Measurements from ENCODE around the gene MAP3K12. TPM values are rescaled to one million over a fixed set of nuclear protein-coding genes. Genes with fewer than 3 reads are reported as not detected.

The MAP3K12 gene
- polyA plus RNA-seq, 3 donors = 1.7 to 31.4 (median 2.0) TPM

DNA sequence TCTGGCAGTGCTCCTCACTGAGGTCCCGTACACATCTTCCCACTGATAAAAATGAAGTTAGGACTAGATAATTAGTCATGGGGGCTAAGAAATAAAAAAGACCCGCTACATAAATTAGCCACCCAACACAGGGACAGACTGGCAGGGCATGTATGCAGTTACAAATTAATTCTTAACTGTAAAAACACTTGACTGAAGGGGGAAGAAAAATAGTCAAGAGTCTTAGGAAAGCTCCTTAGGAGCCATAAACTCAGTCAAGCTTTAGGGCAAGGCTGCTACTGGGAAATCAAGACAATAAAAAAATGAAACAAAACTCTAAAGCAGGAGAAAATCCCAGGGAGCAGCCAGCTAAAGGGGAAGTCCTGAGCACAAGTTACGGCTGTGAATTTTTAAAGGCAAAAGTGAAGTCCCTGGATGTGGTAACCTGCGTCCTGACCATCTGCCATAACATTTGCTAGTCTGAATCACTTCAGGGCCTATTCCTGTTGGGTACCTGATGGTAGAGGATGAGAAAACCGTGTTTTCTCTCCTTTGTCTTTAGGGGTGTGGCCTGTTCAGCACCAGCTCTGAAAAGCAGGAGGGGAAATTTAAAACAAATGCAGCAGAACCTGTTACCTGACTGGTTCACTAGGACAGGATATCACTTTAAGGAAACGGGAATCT, 15.5 kb upstream of the MAP3K12 start:
- no peak overlapping the region for H3K4me3 Mint-ChIP-seq
- H3K27me3 Mint-ChIP-seq (ENCODE audit: low read depth in 3 of 3) = no peaks in the 10 kb centered on the region
- intact Hi-C loops (cut with micrococcal nuclease) = no loop called here
- no peaks in the 10 kb centered on the region for H3K4me1 Mint-ChIP-seq
- no peaks in the 10 kb centered on the region for H3K9me3 Mint-ChIP-seq
- 57% methylated on average over 2 of the region's 6 CpGs for WGBS (ENCODE audit: insufficient coverage)
- H3K9ac ChIP-seq (ENCODE audit: insufficient read depth, low read length, poor library complexity, severe bottlenecking) = no peak overlapping the region
- no peak overlapping the region for H3K4me3 ChIP-seq (replicated peaks in 1 of 3; ENCODE audit: low read depth in 2 of 3, low read length in 3 of 3)
- H3K27ac ChIP-seq (ENCODE audit: low read depth in 1 of 2, low read length in 2 of 2) = no peak overlapping the region
- no peak overlapping the region for H2AFZ ChIP-seq (ENCODE audit: insufficient read depth, low read depth, low read length, poor library complexity, severe bottlenecking)
- no peaks in the 10 kb centered on the region for H3K27me3 ChIP-seq (ENCODE audit: control insufficient read depth in 2 of 2, insufficient read depth in 2 of 2, low read length in 2 of 2)
- H3K9me3 ChIP-seq (replicated peaks in 1 of 2; ENCODE audit: control insufficient read depth in 1 of 2, insufficient read depth in 1 of 2, low read length in 2 of 2) = no peaks in the 10 kb centered on the region
- H3K4me1 ChIP-seq (ENCODE audit: control insufficient read depth in 1 of 2, insufficient read depth in 2 of 2, low read length in 2 of 2) = no peaks in the 10 kb centered on the region
- TF ChIP-seq, protein P1, sequence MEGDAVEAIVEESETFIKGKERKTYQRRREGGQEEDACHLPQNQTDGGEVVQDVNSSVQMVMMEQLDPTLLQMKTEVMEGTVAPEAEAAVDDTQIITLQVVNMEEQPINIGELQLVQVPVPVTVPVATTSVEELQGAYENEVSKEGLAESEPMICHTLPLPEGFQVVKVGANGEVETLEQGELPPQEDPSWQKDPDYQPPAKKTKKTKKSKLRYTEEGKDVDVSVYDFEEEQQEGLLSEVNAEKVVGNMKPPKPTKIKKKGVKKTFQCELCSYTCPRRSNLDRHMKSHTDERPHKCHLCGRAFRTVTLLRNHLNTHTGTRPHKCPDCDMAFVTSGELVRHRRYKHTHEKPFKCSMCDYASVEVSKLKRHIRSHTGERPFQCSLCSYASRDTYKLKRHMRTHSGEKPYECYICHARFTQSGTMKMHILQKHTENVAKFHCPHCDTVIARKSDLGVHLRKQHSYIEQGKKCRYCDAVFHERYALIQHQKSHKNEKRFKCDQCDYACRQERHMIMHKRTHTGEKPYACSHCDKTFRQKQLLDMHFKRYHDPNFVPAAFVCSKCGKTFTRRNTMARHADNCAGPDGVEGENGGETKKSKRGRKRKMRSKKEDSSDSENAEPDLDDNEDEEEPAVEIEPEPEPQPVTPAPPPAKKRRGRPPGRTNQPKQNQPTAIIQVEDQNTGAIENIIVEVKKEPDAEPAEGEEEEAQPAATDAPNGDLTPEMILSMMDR (IDR thresholded peaks at IDR 0.05) = no peak
- no peaks in the 10 kb centered on the region for H3K79me2 ChIP-seq (ENCODE audit: insufficient read depth, low read length)
- H4K20me1 ChIP-seq (ENCODE audit: insufficient read depth, low read length) = no peaks in the 10 kb centered on the region
- H3K4me2 ChIP-seq (replicated peaks; ENCODE audit: extremely low read depth, low read length, poor library complexity, severe bottlenecking) = no peak overlapping the region
- no peak for DNase-seq
- H3K27ac Mint-ChIP-seq = no peak overlapping the region
- H3K36me3 ChIP-seq (replicated peaks in 1 of 2; ENCODE audit: control insufficient read depth in 1 of 2, insufficient read depth in 2 of 2, low read length in 2 of 2) = peaks cover 93 to 99% of the 10 kb centered on the region in 2 donors
- peaks cover 78 to 94% of the 10 kb centered on the region in 2 donors for H3K36me3 Mint-ChIP-seq

DNA sequence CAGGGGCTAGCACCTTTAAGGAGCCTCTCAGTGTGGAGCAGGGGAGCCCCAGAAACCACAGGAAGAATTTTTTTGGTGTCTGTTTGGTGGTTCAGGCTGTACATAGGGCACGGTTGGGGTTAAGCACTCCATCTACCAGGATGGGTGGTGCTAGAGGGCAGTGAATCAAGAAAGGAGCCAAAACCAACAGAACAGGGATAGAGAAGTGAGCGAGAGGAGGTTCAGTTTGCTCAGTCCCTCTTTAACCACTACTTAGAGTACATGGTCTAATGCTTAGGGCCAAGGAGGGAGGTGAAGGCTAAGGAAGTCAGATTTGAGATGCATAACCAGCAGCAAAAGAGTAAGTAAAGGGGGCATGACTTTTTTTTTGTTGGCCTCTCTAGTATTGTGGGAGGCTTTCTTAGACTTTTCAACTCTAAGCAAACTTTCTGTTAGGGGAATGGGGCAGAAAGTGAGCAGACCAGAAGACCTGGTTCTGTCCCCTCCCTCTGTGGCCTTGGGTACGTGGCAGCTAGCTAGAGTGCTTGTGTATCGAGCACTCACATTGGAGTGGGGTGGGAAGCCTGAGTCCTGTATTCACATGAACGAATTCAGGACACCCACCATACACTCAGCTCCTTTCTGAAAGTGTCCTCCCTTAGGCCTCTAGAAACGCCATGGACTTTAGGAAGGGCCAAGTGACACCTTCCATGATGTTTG, 14.6 kb upstream of the MAP3K12 start:
- no peaks in the 10 kb centered on the region for H3K9me3 Mint-ChIP-seq
- H3K9ac ChIP-seq (ENCODE audit: insufficient read depth, low read length, poor library complexity, severe bottlenecking) = no peak overlapping the region
- no peak for DNase-seq
- no peak overlapping the region for H3K4me3 ChIP-seq (replicated peaks in 1 of 3; ENCODE audit: low read depth in 2 of 3, low read length in 3 of 3)
- H3K36me3 ChIP-seq (replicated peaks in 1 of 2; ENCODE audit: control insufficient read depth in 1 of 2, insufficient read depth in 2 of 2, low read length in 2 of 2) = peaks cover 85 to 90% of the 10 kb centered on the region in 2 donors
- H3K4me1 Mint-ChIP-seq = peaks cover 3% of the 10 kb centered on the region
- TF ChIP-seq, protein P1 (IDR thresholded peaks at IDR 0.05) = no peak
- H3K27ac Mint-ChIP-seq = peak overlapping the region in 2 of 7 donors; percentile 18 to 28
- H3K4me2 ChIP-seq (replicated peaks; ENCODE audit: extremely low read depth, low read length, poor library complexity, severe bottlenecking) = no peak overlapping the region
- no peak overlapping the region for H3K27ac ChIP-seq (ENCODE audit: low read depth in 1 of 2, low read length in 2 of 2)
- intact Hi-C loops (cut with micrococcal nuclease) = no loop called here
- no peak overlapping the region for H3K4me3 Mint-ChIP-seq
- no peak overlapping the region for H2AFZ ChIP-seq (ENCODE audit: insufficient read depth, low read depth, low read length, poor library complexity, severe bottlenecking)
- no peaks in the 10 kb centered on the region for H4K20me1 ChIP-seq (ENCODE audit: insufficient read depth, low read length)
- WGBS (ENCODE audit: insufficient coverage) = 40% methylated on average over 2 of the region's 6 CpGs
- H3K9me3 ChIP-seq (replicated peaks in 1 of 2; ENCODE audit: control insufficient read depth in 1 of 2, insufficient read depth in 1 of 2, low read length in 2 of 2) = no peaks in the 10 kb centered on the region
- peaks cover 0 to 1% (median 0%) of the 10 kb centered on the region in 3 donors for H3K27me3 Mint-ChIP-seq (ENCODE audit: low read depth in 3 of 3)
- peaks cover 72 to 85% of the 10 kb centered on the region in 2 donors for H3K36me3 Mint-ChIP-seq
- H3K27me3 ChIP-seq (ENCODE audit: control insufficient read depth in 2 of 2, insufficient read depth in 2 of 2, low read length in 2 of 2) = no peaks in the 10 kb centered on the region
- H3K4me1 ChIP-seq (ENCODE audit: control insufficient read depth in 1 of 2, insufficient read depth in 2 of 2, low read length in 2 of 2) = peaks cover under 1% of the 10 kb centered on the region in 2 donors
- H3K79me2 ChIP-seq (ENCODE audit: insufficient read depth, low read length) = no peaks in the 10 kb centered on the region
